ENCODE results near the gene ITPKC. TPM values are rescaled to one million over a fixed set of nuclear protein-coding genes. Genes with fewer than 3 reads are reported as not detected.

ITPKC gene
- polyA plus RNA-seq, 1 of the 3 experiments (the other 2 are of a cell fraction), result 6.3 TPM

- no peak for TF ChIP-seq RAD21 (IDR thresholded peaks at IDR 0.05; ENCODE audit: low read length)
These were observed 7.4 kb downstream of the ITPKC start (continued) for GRCh38 chr19:40724315-40724714.

GRCh38 chr19:40724855-40725254 is 7.9 kb downstream of the ITPKC start:
- WGBS (ENCODE audit: low lambda C conversion rate), result 98% methylated on average over 3 of the region's 3 CpGs
- CTCF ChIA-PET, result interaction anchor here (0.6 to 1.6 kb wide), 2 partner anchors 10 to 90 kb away, joined by 3 to 4 read pairs; no protein-coding TSS in a partner anchor
- POLR2A ChIA-PET, result no interaction called here
- no peak for DNase-seq
- Histone ChIP-seq H3K4me1 (ENCODE audit: control insufficient read depth in 1 of 2, insufficient read depth in 2 of 2, low read depth in 1 of 2, low read length in 1 of 2) (peaks cover 0 to 3% of the 10 kb centered on the region in 2 experiments; a peak in 1 of 4 replicates), H3K79me2 (ENCODE audit: insufficient read depth) (peaks cover 52% of the 10 kb centered on the region), H3K27me3 (ENCODE audit: insufficient read depth) (no peaks in the 10 kb centered on the region), H3K4me3 (ENCODE audit: low read depth in 2 of 2, low read length in 1 of 2) (no peak overlapping the region), H3K27ac (ENCODE audit: low read depth in 2 of 2, low read length in 1 of 2) (no peak overlapping the region), H2AFZ (ENCODE audit: low read depth) (no peak overlapping the region), H3K36me3 (replicated peaks in 1 of 2; ENCODE audit: control insufficient read depth in 1 of 2, insufficient read depth in 2 of 2, low read length in 1 of 2) (peaks cover 0 to 38% of the 10 kb centered on the region in 2 experiments), H3K9me2 (no peaks in the 10 kb centered on the region), H3F3A (replicated peaks; ENCODE audit: insufficient read depth) (no peaks in the 10 kb centered on the region), H3K9ac (no peak overlapping the region), H4K20me1 (ENCODE audit: insufficient read depth) (peaks cover 7% of the 10 kb centered on the region; the same call in 1 of the 2 replicates), H3K9me3 (no peaks in the 10 kb centered on the region), H3K4me2 (no peak overlapping the region)
- TF ChIP-seq EZH2phosphoT487 (IDR thresholded peaks at IDR 0.05; ENCODE audit: borderline replicate concordance, low read depth) (no peak), GABPA (IDR thresholded peaks at IDR 0.05; ENCODE audit: low read depth) (no peak), YY1 (IDR thresholded peaks at IDR 0.05; ENCODE audit: low read depth) (no peak), RAD21 (IDR thresholded peaks at IDR 0.05; ENCODE audit: low read length) (no peak), CHD2 (IDR thresholded peaks at IDR 0.05; ENCODE audit: low read length, partially characterized antibody) (no peak), EP300 (IDR thresholded peaks at IDR 0.05; ENCODE audit: borderline replicate concordance in 1 of 2, low read depth in 1 of 2, low read length in 1 of 2) (no peak), SMC3 (IDR thresholded peaks at IDR 0.05; ENCODE audit: low read depth, low read length) (no peak), CTCF (IDR thresholded peaks at IDR 0.05) (no peak), FOXJ3 (CRISPR knock-in tag; IDR thresholded peaks at IDR 0.05) (no peak), GATA2 (CRISPR knock-in tag; IDR thresholded peaks at IDR 0.05) (no peak), ZBTB33 (IDR thresholded peaks at IDR 0.05; ENCODE audit: borderline replicate concordance, low read depth) (no peak), MAX (IDR thresholded peaks at IDR 0.05; ENCODE audit: low read depth) (no peak), NRF1 (IDR thresholded peaks at IDR 0.05; ENCODE audit: low read depth, low read length) (no peak), RCOR1 (IDR thresholded peaks at IDR 0.05; ENCODE audit: low read length) (no peak), RXRA (IDR thresholded peaks at IDR 0.05; ENCODE audit: borderline replicate concordance, low read depth) (no peak), POLR2AphosphoS5 (IDR thresholded peaks at IDR 0.05; ENCODE audit: low read depth, low read length) (no peak)

All from SK-N-SH (cell line).